GM21576 (cell line): Measurements from ENCODE around the gene PDE7B.
A peak's percentile ranks its signal among the peaks of the same experiment; 100 is the strongest.

Source experiments
- ATAC-seq: cut with Tn5 transposase; IDR thresholded peaks from one replicate; pipeline ENCODE4 v1.9.1; 2021; ENCODE audit warnings: mild to moderate bottlenecking, moderate library complexity; ENCODE audit not compliant: unreplicated experiment

PDE7B gene

DNA sequence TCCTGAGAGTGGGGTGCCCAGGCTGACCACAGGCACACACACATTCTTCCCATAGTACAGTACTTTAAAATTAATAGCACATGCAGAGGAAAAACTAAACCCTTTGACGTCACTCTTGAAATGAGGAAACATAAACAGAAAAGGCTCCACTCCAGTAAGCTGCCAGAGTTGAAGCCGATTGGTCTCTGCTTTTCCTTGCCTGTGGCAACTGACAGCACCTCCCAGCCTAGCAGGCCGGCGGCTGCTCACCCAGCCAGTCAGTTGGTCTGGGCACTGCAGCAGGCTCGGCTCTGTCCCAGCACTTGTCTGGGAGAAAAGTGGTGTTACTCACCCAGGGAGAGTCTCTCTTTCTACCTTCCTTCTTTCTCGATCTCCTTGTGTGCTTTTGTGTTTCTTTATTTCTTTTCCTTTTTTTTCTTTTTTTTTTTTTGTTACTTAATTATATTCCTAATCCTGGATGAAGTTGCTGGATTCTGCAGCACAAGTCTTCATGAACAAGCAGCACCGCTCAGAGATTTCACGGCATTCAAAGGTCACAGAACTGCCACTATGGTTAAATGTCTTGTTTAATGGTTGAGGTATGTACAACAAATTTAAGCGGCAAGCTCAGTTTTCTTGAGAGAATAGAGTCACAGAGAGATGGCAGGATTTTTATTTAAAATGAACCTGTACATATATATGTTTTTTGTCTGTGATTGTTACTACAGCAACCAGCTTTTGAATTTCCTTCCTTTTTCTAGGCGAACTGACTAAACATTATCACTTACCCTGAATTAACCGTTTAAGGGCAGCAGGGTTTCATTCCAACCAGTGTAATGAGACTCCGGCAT lies at the start of gene PDE7B:
Gene PDE7B (plus strand): TSS at position 260 of the 830 bp plus-strand sequence.
- peak; percentile 95 for ATAC-seq

GRCh38 chr6:135801755-135802465 lies 49.6 kb upstream of the PDE7B start:
- no peak for ATAC-seq

DNA sequence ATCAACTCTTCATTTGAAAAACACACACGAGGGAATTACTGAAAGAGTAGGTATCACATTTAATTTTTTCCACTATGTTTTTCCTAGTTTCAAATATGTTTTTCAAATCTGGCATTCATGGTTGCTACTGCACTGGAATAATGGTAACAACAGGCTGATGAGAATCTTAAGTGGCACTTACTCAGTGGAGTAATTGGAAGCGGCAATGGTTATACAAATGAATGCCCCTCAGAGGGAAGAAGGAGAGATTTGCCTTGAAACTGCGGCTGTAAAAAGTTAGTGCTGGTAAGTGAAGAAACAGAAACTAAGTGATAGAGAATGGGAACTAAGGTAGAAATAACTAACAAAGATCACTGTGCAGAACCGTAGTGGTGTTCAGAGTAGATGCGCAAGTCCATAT lies 41.0 kb upstream of the PDE7B start:
- no peak for ATAC-seq

DNA sequence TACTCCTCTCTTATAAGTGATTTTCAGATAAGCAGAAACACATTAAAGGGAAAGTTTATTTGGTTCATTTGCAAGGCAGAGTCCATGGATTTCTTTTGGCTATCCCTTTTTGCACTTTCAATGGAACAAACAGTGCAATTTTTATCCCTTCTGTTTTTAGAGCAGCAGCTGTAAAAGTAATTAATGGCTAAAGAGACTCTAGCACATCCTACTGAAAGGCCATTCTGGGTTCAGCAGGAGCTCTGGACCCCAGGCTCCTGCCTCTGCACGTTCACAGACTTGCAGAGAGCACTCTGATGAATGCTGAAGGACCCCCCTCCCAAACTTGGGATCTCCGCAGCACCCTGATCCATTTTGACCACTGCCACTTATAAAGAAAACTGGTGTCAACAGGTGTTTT lies 40.3 kb upstream of the PDE7B start:
- no peak for ATAC-seq

GRCh38 chr6:135811644-135812526 lies 39.6 kb upstream of the PDE7B start:
- ATAC-seq: no peak

DNA sequence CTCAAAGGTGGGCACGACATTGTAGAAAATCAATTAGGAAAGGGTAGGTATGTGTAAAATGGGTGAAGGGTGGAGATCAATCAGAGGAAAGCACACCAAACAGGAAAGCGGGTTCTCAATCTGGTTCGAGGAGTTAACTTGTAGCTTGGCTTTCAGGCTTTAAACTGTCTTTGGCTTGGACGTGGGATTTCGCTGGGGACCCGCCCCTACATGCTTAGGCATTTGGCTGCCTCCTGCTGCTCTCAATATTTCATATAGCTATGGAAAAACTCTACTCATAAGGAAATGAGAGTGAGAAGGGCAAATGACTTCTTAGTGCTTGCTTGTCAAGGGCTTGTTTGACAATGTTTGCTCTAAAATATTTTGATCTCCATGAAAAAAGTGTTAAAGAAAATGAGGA lies 38.1 kb upstream of the PDE7B start:
- no peak for ATAC-seq

DNA sequence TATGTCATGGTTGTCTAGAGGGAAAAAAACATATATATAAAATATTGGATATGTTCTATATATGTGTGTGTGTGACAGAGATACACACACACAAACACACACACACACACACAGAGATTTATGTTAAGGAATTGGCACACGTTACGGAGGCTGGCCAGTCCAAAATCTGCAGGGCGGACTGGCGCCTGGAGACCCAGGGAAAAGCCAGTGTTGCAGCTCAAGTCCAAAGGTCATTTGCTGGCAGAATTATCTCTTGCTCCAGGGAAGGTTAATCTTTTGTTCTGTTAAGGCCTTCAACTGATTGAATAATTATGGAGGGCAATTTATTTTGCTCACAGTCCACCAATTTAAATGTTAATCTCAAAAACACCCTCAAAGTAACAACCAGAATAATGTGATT lies 37.5 kb upstream of the PDE7B start:
- ATAC-seq: no peak

DNA sequence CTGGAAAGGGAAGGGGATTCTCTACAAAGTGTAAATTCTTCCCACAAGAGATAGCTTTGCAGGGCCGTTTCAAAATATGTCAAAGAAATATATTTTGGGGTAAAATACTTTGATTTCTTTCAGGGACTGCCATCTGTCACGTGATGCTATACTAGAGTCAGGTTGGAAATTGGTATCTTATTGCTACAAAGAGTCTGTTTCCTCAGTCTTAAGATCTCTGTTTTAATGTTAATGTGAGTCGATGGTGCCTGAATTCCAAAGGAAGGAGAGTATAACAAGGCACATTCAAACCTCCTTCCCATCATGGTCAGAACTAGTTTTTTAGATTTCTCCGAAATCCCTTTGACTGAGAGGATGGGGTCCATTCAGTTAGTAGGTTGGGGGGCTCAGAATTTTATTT lies 36.3 kb upstream of the PDE7B start:
- no peak for ATAC-seq

DNA sequence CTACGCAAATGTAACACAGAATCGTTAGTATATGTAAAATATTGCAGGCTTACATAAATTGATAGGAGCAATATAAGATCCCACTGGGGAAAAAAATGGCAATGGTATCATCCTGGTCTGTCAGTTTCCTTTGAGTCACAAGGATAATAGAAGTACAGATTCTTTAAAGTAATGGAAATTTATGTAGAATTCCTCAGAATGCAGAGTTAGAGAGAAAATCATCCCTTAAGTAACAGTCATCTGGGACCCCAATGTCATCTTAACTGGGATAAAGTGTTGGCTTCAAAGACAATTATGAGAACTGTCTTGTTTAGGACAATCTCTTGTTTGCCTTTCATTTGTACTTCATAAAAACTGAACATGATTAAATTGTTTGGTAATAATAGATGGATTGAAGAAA lies 34.5 kb upstream of the PDE7B start:
- ATAC-seq: no peak

GRCh38 chr6:135819665-135820064 lies 31.8 kb upstream of the PDE7B start:
- no peak for ATAC-seq

DNA sequence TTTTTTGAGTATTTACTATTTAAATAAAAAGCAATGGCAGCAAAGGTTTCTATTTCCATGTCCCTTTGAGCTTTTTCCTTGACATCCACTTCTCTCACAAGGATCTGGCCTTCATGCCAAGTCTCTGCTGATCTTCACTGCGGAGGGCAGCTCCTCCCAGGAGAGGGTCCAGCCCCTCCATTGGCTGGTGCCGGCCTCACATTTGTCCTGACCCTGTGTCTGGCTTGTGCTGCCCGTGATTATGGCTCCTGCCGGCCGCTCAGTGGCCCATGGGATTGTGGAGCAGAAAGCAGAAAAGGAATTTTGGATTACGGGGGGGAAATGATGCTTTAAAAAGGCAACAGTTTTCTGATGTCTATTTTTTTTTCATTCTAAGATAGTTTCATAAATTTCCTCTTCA lies 31.2 kb upstream of the PDE7B start:
- no peak for ATAC-seq

DNA sequence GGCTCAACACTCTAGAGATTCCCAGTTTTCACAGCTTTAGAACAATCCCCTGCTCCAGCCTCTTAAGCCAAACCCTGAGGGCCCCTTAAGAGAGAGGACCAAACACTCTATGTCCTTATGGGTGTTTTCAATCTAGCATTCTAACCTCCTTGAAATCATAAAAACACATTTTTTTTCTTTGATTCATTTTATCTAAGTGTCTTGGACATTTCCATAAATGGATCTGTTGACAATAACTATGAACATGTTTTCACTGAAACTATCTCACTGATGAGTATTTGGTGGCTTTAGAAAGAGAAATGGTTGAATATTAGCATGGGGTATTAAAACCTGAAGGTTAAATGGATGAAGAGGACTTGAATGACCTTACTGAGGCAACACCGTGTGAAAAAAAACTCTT lies 27.6 kb upstream of the PDE7B start:
- no peak for ATAC-seq

GRCh38 chr6:135826236-135826804 lies 25.2 kb upstream of the PDE7B start:
- ATAC-seq: no peak

DNA sequence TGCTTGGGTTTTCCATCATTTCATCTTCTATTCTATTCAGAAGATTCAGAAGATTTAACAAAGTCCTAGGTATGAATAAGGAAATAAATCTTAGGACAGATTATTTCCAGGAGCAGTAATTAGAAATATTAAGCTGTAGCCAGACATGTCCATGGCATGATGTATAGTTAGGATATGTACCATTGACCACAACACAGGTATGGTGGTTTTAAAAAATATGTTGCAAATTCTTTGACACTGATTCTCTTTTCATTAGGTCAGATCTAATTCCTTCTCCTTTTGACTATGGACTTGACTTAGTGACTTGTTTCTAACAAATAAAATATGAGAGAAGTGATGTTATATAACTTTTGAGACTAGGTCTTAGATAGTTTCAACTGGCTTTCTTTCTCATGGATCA lies 23.5 kb upstream of the PDE7B start:
- no peak for ATAC-seq

DNA sequence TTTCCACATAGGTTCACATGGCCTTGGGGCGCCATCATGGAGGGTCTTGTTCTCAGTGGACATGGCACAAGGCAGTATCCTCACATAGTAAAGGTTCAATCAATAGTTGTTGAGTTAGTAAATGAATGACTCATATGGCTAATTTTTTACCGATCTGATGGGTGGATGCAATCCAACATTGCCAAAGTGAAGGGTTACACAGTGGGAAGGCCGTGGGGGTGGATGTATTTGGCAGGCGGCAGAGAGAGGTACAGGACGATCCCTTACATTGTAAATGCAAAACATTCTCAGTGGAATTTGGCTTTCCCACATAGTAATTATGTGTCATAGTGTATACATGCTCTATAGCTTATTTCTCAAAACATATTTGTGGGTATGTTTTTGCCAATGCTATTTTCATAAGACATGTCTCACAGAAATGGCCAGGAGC lies 21.0 kb upstream of the PDE7B start:
- ATAC-seq: no peak

GRCh38 chr6:135831016-135831415 lies 20.5 kb upstream of the PDE7B start:
- no peak for ATAC-seq

DNA sequence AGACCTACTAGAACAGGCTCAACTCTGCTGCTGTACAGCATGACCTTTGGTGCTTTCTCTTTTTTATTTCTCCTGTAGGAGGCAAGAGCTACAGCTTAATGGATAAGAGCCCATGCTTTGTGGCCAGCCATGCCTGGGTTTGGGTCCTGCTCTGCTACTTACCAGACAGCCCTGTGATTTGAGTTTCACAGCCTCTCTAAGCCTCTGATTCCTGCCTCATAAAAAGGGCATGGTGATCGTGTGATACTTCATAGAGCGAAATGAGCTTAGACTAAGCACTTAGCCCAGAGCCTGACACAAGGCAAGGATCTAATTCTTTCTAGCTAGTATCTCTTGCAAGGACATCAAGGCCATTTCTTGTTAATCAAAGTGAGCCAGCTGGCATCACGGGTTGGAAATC lies 19.3 kb upstream of the PDE7B start:
- ATAC-seq: no peak

GRCh38 chr6:135833771-135834170 lies 17.7 kb upstream of the PDE7B start:
- ATAC-seq: no peak

- no peak for ATAC-seq
Observed at GRCh38 chr6:135837735-135838449, 13.6 kb upstream of the PDE7B start.

DNA sequence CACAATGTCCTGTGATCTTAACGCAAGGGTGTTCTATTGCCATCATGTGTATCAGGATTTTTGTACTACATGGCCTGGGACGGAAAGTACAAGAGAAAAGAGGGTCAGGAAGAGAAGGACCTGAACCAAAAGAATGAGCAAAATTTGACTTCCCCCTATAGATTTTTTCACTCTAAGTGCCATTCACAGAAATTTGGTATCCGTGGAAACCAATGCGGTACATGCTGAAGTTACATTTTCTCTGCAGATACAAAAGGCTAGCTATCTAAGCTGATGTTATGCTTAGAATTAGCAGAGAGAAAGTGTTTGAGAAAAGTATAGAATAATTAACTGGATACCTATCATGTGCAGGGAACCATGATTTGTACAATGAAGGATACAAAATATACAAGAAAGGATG lies 12.4 kb upstream of the PDE7B start:
- ATAC-seq: no peak
